CD4-positive, alpha-beta T cell treated with Interleukin-15 for 1 hour (primary cell): Measurements from ENCODE around the gene LHB.
"Not testable (repeated sequence)": the region's sequence is repeated elsewhere in the genome, so short reads cannot be mapped to it uniquely, and the experiment has no call there.

Experiments
- DNase-seq: peaks from one replicate; pipeline ENCODE4 v3.0.0-alpha.2; 2020

LHB gene

GRCh38 chr19:49017041-49017665, at the start of gene LHB:
TSS of gene LHB (minus strand) at chr19:49017091. CDS start at chr19:49017081, 10 bp downstream.
- DNase-seq = no peak

- no peak for DNase-seq
These were observed 49.1 kb upstream of the LHB start for GRCh38 chr19:49065905-49066512.

GRCh38 chr19:49064768-49065611, 48.1 kb upstream of the LHB start, which contains the start of gene NTF4:
TSS of gene NTF4 (minus strand) at chr19:49064818. CDS start at chr19:49061997, 2,821 bp downstream.
- DNase-seq = no peak

- DNase-seq = no peak
These were observed 47.2 kb upstream of the LHB start for GRCh38 chr19:49064029-49064629.

- no peak for DNase-seq
These were observed 44.6 kb upstream of the LHB start for GRCh38 chr19:49061445-49061844.

GRCh38 chr19:49061000-49061399, 44.1 kb upstream of the LHB start:
- DNase-seq = no peak

GRCh38 chr19:49059053-49059452, 42.2 kb upstream of the LHB start:
- no peak for DNase-seq

- DNase-seq = peak; percentile 21
These were observed 41.7 kb upstream of the LHB start for GRCh38 chr19:49058562-49058961.

- peak; percentile 31 for DNase-seq
These were observed 40.8 kb upstream of the LHB start, which contains the start of gene CGB7 for GRCh38 chr19:49057636-49058234. TSS of gene CGB7 (minus strand) at chr19:49057749. CDS start at chr19:49055375, 2,374 bp downstream.

- not testable (repeated sequence) for DNase-seq
These were observed 40.2 kb upstream of the LHB start for GRCh38 chr19:49056902-49057596.

- DNase-seq = peak; percentile 35
These were observed 39.4 kb upstream of the LHB start for GRCh38 chr19:49056101-49056901.

GRCh38 chr19:49050376-49051033, 33.6 kb upstream of the LHB start:
- DNase-seq = not testable (repeated sequence)

- not testable (repeated sequence) for DNase-seq
These were observed 32.9 kb upstream of the LHB start for GRCh38 chr19:49049834-49050233.

- not testable (repeated sequence) for DNase-seq
These were observed 32.1 kb upstream of the LHB start, which contains the start of gene CGB8 for GRCh38 chr19:49049011-49049410. TSS of gene CGB8 (minus strand) at chr19:49049111. CDS start at chr19:49048739, 372 bp downstream.

- DNase-seq = not testable (repeated sequence)
These were observed 26.7 kb upstream of the LHB start, which contains the start of gene CGB5 for GRCh38 chr19:49043548-49043947. TSS of gene CGB5 (plus strand) at chr19:49043848. CDS start at chr19:49044210, 362 bp downstream.

GRCh38 chr19:49042666-49043065, 25.8 kb upstream of the LHB start:
- not testable (repeated sequence) for DNase-seq

- no peak for DNase-seq
These were observed 25.3 kb upstream of the LHB start for GRCh38 chr19:49042177-49042576.

GRCh38 chr19:49039736-49040135, 22.8 kb upstream of the LHB start:
- not testable (repeated sequence) for DNase-seq

- not testable (repeated sequence) for DNase-seq
These were observed 21.8 kb upstream of the LHB start for GRCh38 chr19:49038557-49039276.

GRCh38 chr19:49038111-49038510, 21.2 kb upstream of the LHB start:
- not testable (repeated sequence) for DNase-seq
